Measurements from ENCODE around the gene NAAA.
"Not testable (repeated sequence)": the region's sequence is repeated elsewhere in the genome, so short reads cannot be mapped to it uniquely, and the experiment has no call there.

NAAA gene

GRCh38 chr4:75940692-75941253, at the start of gene NAAA:
Gene NAAA (minus strand): TSS chr4:75941013. CDS start chr4:75940949, 64 bp downstream.
- no peak for DNase-seq (ENCODE audit: low read depth, low spot score)

- DNase-seq (ENCODE audit: low read depth, low spot score) = no peak
These were observed 49.2 kb upstream of the NAAA start for GRCh38 chr4:75989846-75990528.

GRCh38 chr4:75985116-75985515, 44.3 kb upstream of the NAAA start:
- DNase-seq (ENCODE audit: low read depth, low spot score) = no peak

GRCh38 chr4:75980576-75980975, 39.8 kb upstream of the NAAA start:
- DNase-seq (ENCODE audit: low read depth, low spot score) = no peak

- DNase-seq (ENCODE audit: low read depth, low spot score) = no peak
These were observed 35.4 kb upstream of the NAAA start for GRCh38 chr4:75976177-75976576.

- DNase-seq (ENCODE audit: low read depth, low spot score) = no peak
These were observed 33.0 kb upstream of the NAAA start for GRCh38 chr4:75973766-75974165.

- DNase-seq (ENCODE audit: low read depth, low spot score) = no peak
These were observed 27.3 kb upstream of the NAAA start for GRCh38 chr4:75968084-75968483.

GRCh38 chr4:75963558-75963957, 22.7 kb upstream of the NAAA start:
- DNase-seq (ENCODE audit: low read depth, low spot score) = no peak

- not testable (repeated sequence) for DNase-seq (ENCODE audit: low read depth, low spot score)
These were observed 21.3 kb upstream of the NAAA start for GRCh38 chr4:75962072-75962471.

GRCh38 chr4:75958546-75958945, 17.7 kb upstream of the NAAA start:
- DNase-seq (ENCODE audit: low read depth, low spot score) = not testable (repeated sequence)

- DNase-seq (ENCODE audit: low read depth, low spot score) = not testable (repeated sequence)
These were observed 14.0 kb upstream of the NAAA start for GRCh38 chr4:75954811-75955210.

- DNase-seq (ENCODE audit: low read depth, low spot score) = no peak
These were observed 12.7 kb upstream of the NAAA start for GRCh38 chr4:75953509-75953908.

- no peak for DNase-seq (ENCODE audit: low read depth, low spot score)
These were observed 9.5 kb upstream of the NAAA start for GRCh38 chr4:75950213-75950815.

GRCh38 chr4:75948822-75949444, 8.1 kb upstream of the NAAA start:
- DNase-seq (ENCODE audit: low read depth, low spot score) = no peak

GRCh38 chr4:75939890-75940691, 722 bp downstream of the NAAA start:
- no peak for DNase-seq (ENCODE audit: low read depth, low spot score)

- no peak for DNase-seq (ENCODE audit: low read depth, low spot score)
These were observed 5.2 kb downstream of the NAAA start for GRCh38 chr4:75935628-75936027.

- no peak for DNase-seq (ENCODE audit: low read depth, low spot score)
These were observed 10.7 kb downstream of the NAAA start for GRCh38 chr4:75930152-75930551.

GRCh38 chr4:75924916-75925315, 15.9 kb downstream of the NAAA start:
- not testable (repeated sequence) for DNase-seq (ENCODE audit: low read depth, low spot score)

- no peak for DNase-seq (ENCODE audit: low read depth, low spot score)
These were observed 16.4 kb downstream of the NAAA start for GRCh38 chr4:75924309-75924827.

GRCh38 chr4:75922588-75922987, 18.2 kb downstream of the NAAA start:
- no peak for DNase-seq (ENCODE audit: low read depth, low spot score)

- no peak for DNase-seq (ENCODE audit: low read depth, low spot score)
These were observed 18.9 kb downstream of the NAAA start for GRCh38 chr4:75921910-75922309.

GRCh38 chr4:75920327-75920726, 20.5 kb downstream of the NAAA start:
- no peak for DNase-seq (ENCODE audit: low read depth, low spot score)

Measured in iPS DF 19.7 (cell line).